ENCODE measurements around the gene TAS2R14. TPM values are rescaled to one million over a fixed set of nuclear protein-coding genes. Genes with fewer than 3 reads are reported as not detected.

The TAS2R14 gene
- total and polyA plus RNA-seq, 2 of the 13 experiments (the other 11 are each of a cell fraction or from before 2014, with no cell fraction given), result 1.1 to 2.3 TPM

GRCh38 chr12:10943167-10943566, 4.1 kb upstream of the TAS2R14 start:
- Histone ChIP-seq H3K27me3 (ENCODE audit: control insufficient read depth in 1 of 2, insufficient read depth in 2 of 2, low read length in 2 of 2) (no peaks in the 10 kb centered on the region), H3K4me1 (ENCODE audit: insufficient read depth, low read length) (peaks cover 13% of the 10 kb centered on the region), H3K9me3 (ENCODE audit: low read length) (peaks cover 16% of the 10 kb centered on the region; the same call in 1 of the 2 replicates), H3K36me3 (replicated peaks in 1 of 2; ENCODE audit: control insufficient read depth in 1 of 2, insufficient read depth in 2 of 2, low read length in 2 of 2) (no peaks in the 10 kb centered on the region), H4K20me1 (ENCODE audit: insufficient read depth, low read length) (no peaks in the 10 kb centered on the region), H3K4me2 (ENCODE audit: low read depth, low read length) (no peak overlapping the region), H2AFZ (ENCODE audit: low read length) (no peak overlapping the region), H3K9ac (ENCODE audit: insufficient read depth, low read depth, low read length) (no peak overlapping the region), H3K4me3 (replicated peaks in 1 of 3; ENCODE audit: insufficient read depth in 1 of 3, low read depth in 2 of 3, low read length in 3 of 3) (no peak overlapping the region), H3K79me2 (ENCODE audit: insufficient read depth, low read length) (no peaks in the 10 kb centered on the region), H3K27ac (ENCODE audit: extremely low read length, insufficient read depth, low read length) (no peak overlapping the region)
- ChIA-PET POLR2A (no interaction called here), CTCF (ENCODE audit: low intra/inter-chr PET ratio, low total read pairs) (no interaction called here)
- ATAC-seq (no peak), DNase-seq (ENCODE audit: low spot score) (no peak), FAIRE-seq (no peak)
- in situ Hi-C loops (cut with HindIII; ENCODE audit: extremely low pct_ligation_motif_present, low pct_unique_long_range_greater_than_20kb), result no loop called here
- WGBS (ENCODE audit: low lambda C conversion rate), result 95% methylated on average over 2 of the region's 2 CpGs
- intact Hi-C loops (cut with micrococcal nuclease; ENCODE audit: unreplicated experiment), result no loop called here
- BruUV-seq (replicated peaks), result no TSS peak
- TF ChIP-seq ZNF343 (CRISPR knock-in tag; IDR thresholded peaks at IDR 0.05), result no peak
- no peak for TF ChIP-seq ZNF318 (CRISPR knock-in tag; IDR thresholded peaks at IDR 0.05)
- no peak for TF ChIP-seq YEATS4 (CRISPR knock-in tag; IDR thresholded peaks at IDR 0.05; ENCODE audit: borderline replicate concordance)
- no peak for TF ChIP-seq GATA4 (IDR thresholded peaks at IDR 0.05; ENCODE audit: borderline replicate concordance, low read depth)
